ENCODE data around the gene MTCH1.

The MTCH1 gene

GRCh38 chr6:36975231-36976006, 10.6 kb downstream of the MTCH1 start:
- H3K4me3 ChIP-seq (ENCODE audit: low read length): no peak overlapping the region
- no peak for TF ChIP-seq ZNF274 (IDR thresholded peaks at IDR 0.05; ENCODE audit: low read depth, low read length)

DNA sequence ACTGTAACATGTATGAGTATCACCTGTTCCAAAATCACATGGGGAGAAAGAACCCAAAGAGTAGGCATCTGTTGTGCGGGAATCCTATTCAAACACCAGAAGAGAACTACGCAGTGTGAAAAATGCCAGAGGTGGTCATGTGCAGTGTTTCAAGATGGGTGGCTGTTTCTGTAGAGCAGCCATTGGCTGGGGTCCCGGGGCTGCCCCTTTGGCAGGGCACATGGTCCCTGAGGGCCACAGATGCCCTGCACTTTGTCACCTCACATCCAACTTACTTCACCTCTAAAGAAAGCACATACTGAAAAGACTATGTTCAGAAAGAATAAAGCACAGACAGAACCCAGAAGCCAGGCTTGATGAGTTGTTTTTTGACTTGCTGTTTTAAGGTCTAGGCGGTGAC, 12.3 kb downstream of the MTCH1 start:
- no peak overlapping the region for H3K4me3 ChIP-seq (ENCODE audit: low read length)
- no peak for TF ChIP-seq ZNF274 (IDR thresholded peaks at IDR 0.05; ENCODE audit: low read depth, low read length)

- H3K4me3 ChIP-seq (ENCODE audit: low read length): no peak overlapping the region
- no peak for TF ChIP-seq ZNF274 (IDR thresholded peaks at IDR 0.05; ENCODE audit: low read depth, low read length)
Observed at GRCh38 chr6:36973190-36973589, 12.8 kb downstream of the MTCH1 start.

DNA sequence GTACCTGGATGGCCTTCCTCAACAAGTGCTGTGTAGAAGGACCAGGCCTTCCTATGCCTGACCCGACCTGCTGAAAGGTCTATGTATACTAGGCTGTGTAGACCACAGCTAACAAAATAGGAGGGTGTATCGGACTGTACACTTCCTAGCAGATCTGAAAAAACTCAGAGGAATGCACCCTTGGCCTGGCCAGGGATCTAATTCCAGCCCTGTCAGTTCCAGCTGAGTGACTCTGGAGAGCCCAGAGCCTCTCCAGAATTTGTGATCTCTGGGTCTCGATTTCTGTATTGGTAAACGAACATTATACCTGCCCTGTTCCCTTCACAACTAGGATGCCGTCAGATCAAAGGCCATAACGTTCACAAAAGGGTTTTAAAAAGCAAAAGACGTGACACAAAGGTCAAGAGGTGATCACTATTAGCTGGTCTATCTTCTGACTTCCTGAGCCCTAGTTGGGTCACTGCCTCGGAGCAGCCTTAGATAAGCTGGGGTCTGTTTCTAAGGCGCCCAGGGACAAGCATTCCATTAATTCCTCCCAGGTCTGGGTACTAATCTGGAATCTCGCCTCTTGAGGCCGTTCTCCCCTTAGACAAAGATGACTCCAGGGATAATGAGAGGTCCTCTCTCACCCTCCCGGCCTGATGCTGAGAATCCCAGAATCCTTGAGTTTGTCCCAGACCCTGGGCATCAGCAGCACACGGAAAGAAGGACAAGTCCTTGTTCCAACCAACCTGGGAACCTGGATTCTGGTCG, 13.9 kb downstream of the MTCH1 start:
- no peak overlapping the region for H3K4me3 ChIP-seq (ENCODE audit: low read length)
- no peak for TF ChIP-seq ZNF274 (IDR thresholded peaks at IDR 0.05; ENCODE audit: low read depth, low read length)

- H3K4me3 ChIP-seq (ENCODE audit: low read length): no peak overlapping the region
- no peak for TF ChIP-seq ZNF274 (IDR thresholded peaks at IDR 0.05; ENCODE audit: low read depth, low read length)
Observed at GRCh38 chr6:36970892-36971842, 14.8 kb downstream of the MTCH1 start.

DNA sequence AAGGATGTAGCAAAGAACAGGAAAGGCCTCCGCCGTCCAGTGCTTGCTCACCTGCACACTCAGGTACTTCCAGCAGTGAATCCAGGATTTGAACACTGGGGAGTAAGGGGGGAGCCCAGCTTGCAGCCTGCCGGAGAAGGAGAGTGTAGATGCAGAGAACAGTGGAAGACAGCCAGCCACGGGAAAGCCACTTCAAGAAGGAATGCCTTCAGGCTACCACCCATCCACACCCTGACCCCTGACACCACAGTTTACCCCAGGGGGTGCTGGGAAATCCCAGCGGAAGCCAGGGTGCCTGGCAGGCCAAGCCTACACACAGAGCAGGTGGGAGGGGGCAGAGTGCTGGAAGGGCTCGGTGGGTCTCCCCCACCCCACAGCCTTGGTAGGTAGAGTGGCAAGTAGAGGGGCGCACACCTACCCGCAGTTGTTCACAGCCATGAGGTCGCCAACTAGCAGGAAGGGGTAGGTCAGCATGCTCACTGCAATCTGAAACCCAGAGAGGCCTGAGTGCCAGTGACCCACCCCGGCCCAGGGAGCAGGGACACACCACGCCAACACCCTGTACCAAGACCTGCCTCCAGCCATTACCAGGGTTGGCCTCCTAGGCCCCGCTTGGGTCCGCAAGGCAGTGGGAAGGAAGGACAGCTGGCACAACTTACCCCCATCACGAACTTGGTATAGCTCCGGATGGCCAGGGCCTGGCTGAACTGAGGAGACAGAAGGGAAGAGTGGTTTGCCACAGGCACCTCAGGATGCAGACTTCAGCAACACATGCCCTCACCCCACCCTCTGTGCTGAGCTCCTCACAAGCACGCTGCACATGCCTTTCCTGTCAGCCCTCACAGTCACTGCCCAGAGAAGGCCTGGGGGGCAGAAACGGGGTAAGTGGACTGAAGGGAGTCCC, 15.8 kb downstream of the MTCH1 start:
- H3K4me3 ChIP-seq (ENCODE audit: low read length): no peak overlapping the region
- no peak for TF ChIP-seq ZNF274 (IDR thresholded peaks at IDR 0.05; ENCODE audit: low read depth, low read length)

- no peak overlapping the region for H3K4me3 ChIP-seq (ENCODE audit: low read length)
- no peak for TF ChIP-seq ZNF274 (IDR thresholded peaks at IDR 0.05; ENCODE audit: low read depth, low read length)
Observed at GRCh38 chr6:36969240-36969691, 16.7 kb downstream of the MTCH1 start.

DNA sequence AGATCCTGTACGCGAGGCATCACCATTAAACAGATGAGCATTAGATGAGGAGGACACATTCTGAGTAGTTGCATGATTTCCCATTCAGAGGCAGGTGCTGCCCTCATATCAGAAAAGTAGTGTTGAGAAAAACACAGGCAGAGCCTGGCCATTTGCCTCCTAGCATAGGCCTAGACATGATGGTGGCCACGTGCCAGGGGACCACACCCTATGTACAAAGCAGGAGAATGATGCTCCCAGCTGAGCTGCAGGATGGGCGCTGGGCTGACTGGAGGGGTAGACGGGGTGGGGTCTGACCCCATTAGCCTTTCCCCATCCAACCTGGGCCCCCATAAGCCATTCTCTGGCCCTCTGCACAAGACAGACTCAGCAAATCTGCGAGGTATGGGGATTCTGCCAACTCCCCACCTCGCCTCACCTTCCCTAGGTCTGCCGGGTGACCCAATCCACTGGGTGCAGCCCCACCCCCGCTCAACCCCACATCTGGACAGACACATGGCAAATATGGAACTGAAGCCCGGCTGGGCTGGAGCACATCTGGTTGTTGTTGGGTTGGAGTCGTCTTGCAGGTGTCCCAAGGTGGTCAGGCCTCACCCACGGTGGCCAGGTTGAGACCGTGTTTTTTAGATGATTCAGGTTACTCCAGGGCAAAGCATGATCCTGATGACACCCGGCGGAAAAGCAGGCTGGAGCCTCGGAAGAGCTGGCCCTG, 17.6 kb downstream of the MTCH1 start:
- H3K4me3 ChIP-seq (ENCODE audit: low read length): no peak overlapping the region
- no peak for TF ChIP-seq ZNF274 (IDR thresholded peaks at IDR 0.05; ENCODE audit: low read depth, low read length)

GRCh38 chr6:36967757-36968156, 18.2 kb downstream of the MTCH1 start:
- TF ChIP-seq ZNF274 (IDR thresholded peaks at IDR 0.05; ENCODE audit: low read depth, low read length): no peak
- H3K4me3 ChIP-seq (ENCODE audit: low read length): no peak overlapping the region

DNA sequence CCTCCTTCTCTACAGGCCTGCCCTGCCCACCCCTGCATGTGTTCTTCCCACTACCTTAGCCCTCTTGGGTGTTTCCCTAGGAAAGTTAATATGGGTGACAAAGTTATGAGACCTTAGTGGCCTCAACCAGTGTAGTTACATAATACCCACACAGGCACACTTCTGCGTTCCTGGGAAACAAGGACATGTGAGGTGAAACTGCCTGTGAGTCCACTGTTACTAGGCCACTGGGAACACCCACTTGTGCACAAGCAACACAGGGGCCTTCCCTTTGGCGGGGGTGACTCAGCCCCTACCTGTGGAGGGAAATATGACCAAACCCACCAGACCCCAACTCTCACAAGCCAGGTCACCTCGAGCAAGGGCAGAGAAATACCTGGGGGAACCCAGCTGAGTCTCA, 18.7 kb downstream of the MTCH1 start:
- H3K4me3 ChIP-seq (ENCODE audit: low read length): no peak overlapping the region
- no peak for TF ChIP-seq ZNF274 (IDR thresholded peaks at IDR 0.05; ENCODE audit: low read depth, low read length)

- no peak for TF ChIP-seq ZNF274 (IDR thresholded peaks at IDR 0.05; ENCODE audit: low read depth, low read length)
- H3K4me3 ChIP-seq (ENCODE audit: low read length): no peak overlapping the region
Observed at GRCh38 chr6:36964908-36965307, 21.1 kb downstream of the MTCH1 start.

GRCh38 chr6:36964349-36964748, 21.6 kb downstream of the MTCH1 start:
- no peak for TF ChIP-seq ZNF274 (IDR thresholded peaks at IDR 0.05; ENCODE audit: low read depth, low read length)
- H3K4me3 ChIP-seq (ENCODE audit: low read length): no peak overlapping the region
